Testis (tissue), 3 donors: ENCODE results near the gene MTERF4. TPM values are rescaled to one million over a fixed set of nuclear protein-coding genes. Genes with fewer than 3 reads are reported as not detected.
A peak's percentile ranks its signal among the peaks of the same experiment; 100 is the strongest.
"Not testable (repeated sequence)": the region's sequence is repeated elsewhere in the genome, so short reads cannot be mapped to it uniquely, and the experiment has no call there.

Experiments used
- DNase-seq: peaks from one replicate; pipeline ENCODE4 v3.0.0-alpha.2; 2019
- H3K27ac ChIP-seq, 2 donors: fragments of 200-600 bp; sonication (generic); one replicate each; pipeline ENCODE4 v1.5.1; 2019
- H3K27me3 ChIP-seq: fragments of 200-600 bp; sonication (generic); one replicate; pipeline ENCODE4 v1.5.1; 2019
- H3K36me3 ChIP-seq: fragments of 200-600 bp; sonication (generic); one replicate; pipeline ENCODE4 v1.5.1; 2017; ENCODE audit warnings: low read depth; ENCODE audit errors: missing control alignments
- H3K4me1 ChIP-seq: fragments of 200-600 bp; sonication (generic); one replicate; pipeline ENCODE4 v1.5.1; 2019
- H3K4me3 ChIP-seq, 2 donors: fragments of 200-600 bp; sonication (generic); one replicate each; pipeline ENCODE4 v1.5.1; 2017 to 2019
- H3K9me3 ChIP-seq: fragments of 200-600 bp; sonication (generic); one replicate; pipeline ENCODE4 v1.5.1; 2017
- POLR2A ChIP-seq: fragments of 450-650 bp; IDR thresholded peaks from one replicate; pipeline ENCODE4 v1.6.1; 2017; ENCODE audit warnings: antibody characterized with exemption, mild to moderate bottlenecking, moderate library complexity
- WGBS, 2 donors: methylation state at CpG; one replicate each; pipeline ENCODE4 v1.1.5; 2018; 5-methylcytosine and 5-hydroxymethylcytosine counted together
- intact Hi-C: fragments of 100-400 bp; cut with DNase I; formaldehyde crosslinking; loops from one replicate; pipeline ENCODE4 v1.15.1; 2023; ENCODE audit warnings: low total_unique reads
- polyA plus RNA-seq: library from polyadenylated mRNA; stranded (reverse); fragments of 350-450 nt; fragmentation: Illumina TruSeq; extraction: RNeasy Lipid Tissue Mini Kit (QIAGEN cat#74804); gene quantifications from one replicate; pipeline ENCODE4 v1.2.3, GENCODE V29; 2014; ENCODE audit warnings: low read depth, low replicate concordance; ENCODE audit not compliant: insufficient read depth
- total RNA-seq, 2 donors: library from RNA; depleted of rRNA; stranded (reverse); fragments of >200 nt; gene quantifications; one replicate each; pipeline ENCODE4 v1.2.3, GENCODE V29; 2016
- TF ChIP-seq, protein P1 (sequence below), 3 experiments: fragments of 450-650 bp in 2 of 3; fragments of 200-600 bp in 1 of 3; sonication (generic) in 1 of 3; IDR thresholded peaks; one replicate each; pipeline ENCODE4 v1.5.1; 2016 to 2019; ENCODE audit warnings: antibody characterized with exemption in 3 of 3, mild to moderate bottlenecking in 2 of 3, moderate library complexity in 1 of 3

The MTERF4 gene
- total and polyA plus RNA-seq, 3 donors from 2014 or later = 26.4 to 40.6 (median 37.3) TPM

DNA sequence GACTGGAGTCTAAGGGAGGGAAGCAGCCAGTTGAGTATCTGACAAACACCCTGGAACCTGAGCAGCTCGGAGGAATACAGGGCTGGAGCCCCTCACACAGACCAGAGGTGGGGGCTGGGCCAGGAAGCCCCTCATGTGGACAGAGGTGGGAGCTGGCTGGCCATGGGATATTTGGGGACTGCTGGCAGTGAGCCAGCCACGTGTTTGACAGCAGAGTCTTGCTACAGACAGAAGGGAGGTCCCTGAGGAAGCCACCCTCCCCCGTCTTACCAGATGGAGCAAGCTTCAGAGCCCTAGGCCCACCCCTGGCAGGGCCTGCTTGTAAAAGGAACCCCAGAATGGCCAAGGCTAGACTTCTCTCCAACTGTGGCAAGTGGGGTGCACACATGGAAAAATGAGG, 3.6 kb upstream of the MTERF4 start:
- H3K36me3 ChIP-seq = no peaks in the 10 kb centered on the region
- no peak overlapping the region for H3K27ac ChIP-seq
- no peak for TF ChIP-seq POLR2A
- TF ChIP-seq, protein P1, sequence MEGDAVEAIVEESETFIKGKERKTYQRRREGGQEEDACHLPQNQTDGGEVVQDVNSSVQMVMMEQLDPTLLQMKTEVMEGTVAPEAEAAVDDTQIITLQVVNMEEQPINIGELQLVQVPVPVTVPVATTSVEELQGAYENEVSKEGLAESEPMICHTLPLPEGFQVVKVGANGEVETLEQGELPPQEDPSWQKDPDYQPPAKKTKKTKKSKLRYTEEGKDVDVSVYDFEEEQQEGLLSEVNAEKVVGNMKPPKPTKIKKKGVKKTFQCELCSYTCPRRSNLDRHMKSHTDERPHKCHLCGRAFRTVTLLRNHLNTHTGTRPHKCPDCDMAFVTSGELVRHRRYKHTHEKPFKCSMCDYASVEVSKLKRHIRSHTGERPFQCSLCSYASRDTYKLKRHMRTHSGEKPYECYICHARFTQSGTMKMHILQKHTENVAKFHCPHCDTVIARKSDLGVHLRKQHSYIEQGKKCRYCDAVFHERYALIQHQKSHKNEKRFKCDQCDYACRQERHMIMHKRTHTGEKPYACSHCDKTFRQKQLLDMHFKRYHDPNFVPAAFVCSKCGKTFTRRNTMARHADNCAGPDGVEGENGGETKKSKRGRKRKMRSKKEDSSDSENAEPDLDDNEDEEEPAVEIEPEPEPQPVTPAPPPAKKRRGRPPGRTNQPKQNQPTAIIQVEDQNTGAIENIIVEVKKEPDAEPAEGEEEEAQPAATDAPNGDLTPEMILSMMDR (IDR thresholded peaks at IDR 0.05) = no peak
- no peaks in the 10 kb centered on the region for H3K9me3 ChIP-seq
- peaks cover 14% of the 10 kb centered on the region for H3K4me1 ChIP-seq
- 62 to 69% methylated on average over 3 of the region's 3 CpGs for WGBS, 2 donors
- no peak overlapping the region for H3K4me3 ChIP-seq
- peak; percentile 13 for DNase-seq
- H3K27me3 ChIP-seq = no peaks in the 10 kb centered on the region
- intact Hi-C loops = no loop called here

DNA sequence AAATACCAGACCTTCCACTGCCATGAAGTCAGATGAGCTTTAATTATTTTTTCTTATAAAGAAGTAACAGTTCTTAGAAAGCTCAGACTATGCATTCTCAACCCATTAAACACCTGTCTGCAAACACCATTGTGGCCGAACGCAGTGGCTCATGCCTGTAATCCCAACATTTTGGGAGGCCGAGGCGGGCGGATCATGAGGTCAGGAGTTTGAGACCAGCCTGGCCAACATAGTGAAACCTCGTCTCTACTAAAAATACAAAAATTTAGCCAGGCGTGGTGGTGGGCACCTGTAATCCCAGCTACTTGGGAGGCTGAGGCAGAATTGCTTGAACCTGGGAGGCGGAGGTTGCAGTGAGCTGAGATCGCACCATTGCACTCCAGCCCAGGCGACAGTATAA, 2.5 kb upstream of the MTERF4 start:
- H3K27ac ChIP-seq, H3K36me3 ChIP-seq, intact Hi-C loops, H3K27me3 ChIP-seq, H3K4me3 ChIP-seq, DNase-seq, H3K9me3 ChIP-seq: not testable (repeated sequence)
- peaks cover 14% of the 10 kb centered on the region for H3K4me1 ChIP-seq
- 92 to 94% methylated on average over 10 of the region's 10 CpGs for WGBS, 2 donors

DNA sequence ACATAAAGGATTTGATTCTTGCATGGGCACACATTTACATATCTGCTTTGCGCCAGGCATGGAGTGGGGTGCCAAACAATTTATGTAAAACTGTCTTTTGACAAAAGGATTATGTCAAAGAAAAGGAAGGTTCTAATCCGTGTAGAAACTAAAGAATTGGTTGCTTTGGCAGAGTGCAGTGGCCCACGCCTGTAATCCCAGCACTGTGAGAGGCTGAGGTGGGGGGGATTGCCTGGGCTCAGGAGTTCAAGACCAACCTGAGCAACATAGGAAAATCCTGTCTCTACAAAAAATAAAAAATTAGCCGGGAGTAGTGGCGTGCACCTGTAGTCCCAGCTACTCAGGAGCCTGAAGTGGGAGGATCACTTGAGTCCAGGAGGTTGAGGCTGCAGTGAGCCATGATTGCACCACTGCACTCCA, 1.1 kb upstream of the MTERF4 start:
- intact Hi-C loops = no loop called here
- 32 to 43% methylated on average over 5 of the region's 5 CpGs for WGBS, 2 donors

DNA sequence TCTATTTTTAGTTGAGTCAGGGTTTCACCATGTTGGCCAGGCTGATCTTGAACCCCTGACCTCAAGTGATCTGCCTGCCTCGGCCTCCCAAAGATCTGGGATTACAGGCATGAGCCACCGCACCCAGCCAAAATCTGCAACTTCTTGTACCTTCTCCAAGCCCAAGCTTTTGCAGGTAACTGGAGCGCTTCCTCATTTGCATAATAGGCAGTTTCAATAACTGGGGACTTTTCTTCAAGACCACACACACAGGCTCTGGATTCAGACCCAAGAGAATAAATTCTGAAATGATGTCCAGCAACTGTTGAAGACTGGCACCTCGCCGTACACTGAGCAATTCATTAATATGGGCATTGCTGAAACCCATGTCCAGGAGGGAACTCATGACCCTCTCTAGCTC, 2.8 kb downstream of the MTERF4 start:
- H3K36me3 ChIP-seq = no peaks in the 10 kb centered on the region
- DNase-seq = no peak

More for the DNA sequence above, 1.1 kb upstream of the MTERF4 start:
- H3K4me1 ChIP-seq = peaks cover 14% of the 10 kb centered on the region
- peak overlapping the region in 1 of 2 donors; percentile 95 for H3K4me3 ChIP-seq
- H3K36me3 ChIP-seq = no peaks in the 10 kb centered on the region
- H3K27ac ChIP-seq = no peak overlapping the region
- no peaks in the 10 kb centered on the region for H3K9me3 ChIP-seq
- no peaks in the 10 kb centered on the region for H3K27me3 ChIP-seq
- peak; percentile 13 for DNase-seq
- TF ChIP-seq, protein P1 (IDR thresholded peaks at IDR 0.05) = no peak
- TF ChIP-seq POLR2A = no peak

DNA sequence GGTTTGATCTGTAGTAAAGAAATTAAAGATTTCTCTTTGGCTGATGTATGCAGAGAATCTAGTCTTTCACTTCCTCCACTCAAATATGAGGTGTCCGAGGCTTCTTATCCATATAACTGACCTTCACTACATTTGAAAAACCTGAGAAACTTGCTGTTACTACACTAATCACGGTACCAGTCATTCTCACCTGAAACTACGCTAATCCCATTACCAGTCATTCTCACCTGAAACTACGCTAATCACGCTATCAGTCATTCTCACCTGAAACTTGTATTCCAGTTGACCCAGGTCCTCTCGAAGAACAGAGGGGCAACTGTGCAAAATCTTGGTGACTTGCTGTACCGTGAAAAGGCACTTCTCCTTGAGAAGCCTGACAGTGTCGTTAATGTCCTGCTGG, 5.1 kb downstream of the MTERF4 start:
- peaks cover 7% of the 10 kb centered on the region for H3K4me1 ChIP-seq
- H3K9me3 ChIP-seq = no peaks in the 10 kb centered on the region
- H3K27ac ChIP-seq = no peak overlapping the region
- no peak for TF ChIP-seq POLR2A
- TF ChIP-seq, protein P1 (IDR thresholded peaks at IDR 0.05) = no peak
- intact Hi-C loops = no loop called here
- no peaks in the 10 kb centered on the region for H3K27me3 ChIP-seq
- WGBS, 2 donors = 90 to 95% methylated on average over 8 of the region's 8 CpGs
- no peaks in the 10 kb centered on the region for H3K36me3 ChIP-seq
- no peak for DNase-seq
- no peak overlapping the region for H3K4me3 ChIP-seq

More for the DNA sequence above, 2.8 kb downstream of the MTERF4 start:
- intact Hi-C loops = no loop called here
- no peaks in the 10 kb centered on the region for H3K9me3 ChIP-seq
- no peak for TF ChIP-seq POLR2A
- TF ChIP-seq, protein P1 (IDR thresholded peaks at IDR 0.05) = no peak
- peaks cover 14% of the 10 kb centered on the region for H3K4me1 ChIP-seq
- WGBS, 2 donors = 88 to 90% methylated on average over 5 of the region's 5 CpGs
- no peaks in the 10 kb centered on the region for H3K27me3 ChIP-seq
- H3K4me3 ChIP-seq = no peak overlapping the region
- no peak overlapping the region for H3K27ac ChIP-seq
